ENCODE results near the gene CDK14. TPM values are rescaled to one million over a fixed set of nuclear protein-coding genes. Genes with fewer than 3 reads are reported as not detected.

CDK14 gene
- total RNA-seq, 2 donors from 2014 or later = 8.7 to 13.4 TPM

DNA sequence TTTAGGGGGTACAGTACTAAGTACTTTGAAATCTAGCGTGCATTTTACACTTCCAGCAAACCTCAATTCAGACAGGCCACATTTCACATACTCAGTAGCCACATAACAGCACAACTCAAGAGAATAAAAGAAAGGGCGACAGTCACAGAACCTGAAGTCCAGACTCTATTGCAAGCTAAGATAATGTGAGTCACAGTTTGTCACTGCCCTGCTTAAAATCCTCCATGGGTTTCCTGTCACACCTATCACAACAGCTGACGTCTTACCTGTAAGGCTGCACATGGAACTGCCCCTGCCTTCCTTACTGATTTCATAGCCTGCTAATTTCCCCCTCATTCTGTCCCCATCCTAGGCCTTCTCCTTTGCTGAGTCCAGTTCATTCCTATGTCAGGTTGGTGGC, 16.1 kb upstream of the CDK14 start:
- H3K9me3 Mint-ChIP-seq = no peaks in the 10 kb centered on the region
- WGBS, 2 experiments (ENCODE audit: insufficient coverage in 1 of 2, insufficient read length in 1 of 2) = 89 to 100% methylated on average over 2 to 3 of the region's 3 CpGs
- no peaks in the 10 kb centered on the region for H3K4me1 Mint-ChIP-seq
- H3K27me3 Mint-ChIP-seq (ENCODE audit: insufficient read depth) = no peaks in the 10 kb centered on the region
- Histone ChIP-seq H3K27ac (ENCODE audit: low read depth, low read length) (no peak overlapping the region), H3K4me1 (ENCODE audit: control insufficient read depth, insufficient read depth, low read length) (no peaks in the 10 kb centered on the region), H3K27me3 (ENCODE audit: control insufficient read depth, insufficient read depth, low read length, poor library complexity, severe bottlenecking) (no peaks in the 10 kb centered on the region), H3K9ac (ENCODE audit: extremely low read depth, low read length, poor library complexity, severe bottlenecking) (no peak overlapping the region), H3K4me3 (ENCODE audit: low read length) (no peak overlapping the region), H3K36me3 (ENCODE audit: control insufficient read depth, insufficient read depth, low read length) (no peaks in the 10 kb centered on the region), H3K9me3 (ENCODE audit: control insufficient read depth, low read length) (no peaks in the 10 kb centered on the region)
- H3K36me3 Mint-ChIP-seq (ENCODE audit: low read depth) = no peaks in the 10 kb centered on the region
- no peak overlapping the region for H3K27ac Mint-ChIP-seq
- TF ChIP-seq, protein P1, sequence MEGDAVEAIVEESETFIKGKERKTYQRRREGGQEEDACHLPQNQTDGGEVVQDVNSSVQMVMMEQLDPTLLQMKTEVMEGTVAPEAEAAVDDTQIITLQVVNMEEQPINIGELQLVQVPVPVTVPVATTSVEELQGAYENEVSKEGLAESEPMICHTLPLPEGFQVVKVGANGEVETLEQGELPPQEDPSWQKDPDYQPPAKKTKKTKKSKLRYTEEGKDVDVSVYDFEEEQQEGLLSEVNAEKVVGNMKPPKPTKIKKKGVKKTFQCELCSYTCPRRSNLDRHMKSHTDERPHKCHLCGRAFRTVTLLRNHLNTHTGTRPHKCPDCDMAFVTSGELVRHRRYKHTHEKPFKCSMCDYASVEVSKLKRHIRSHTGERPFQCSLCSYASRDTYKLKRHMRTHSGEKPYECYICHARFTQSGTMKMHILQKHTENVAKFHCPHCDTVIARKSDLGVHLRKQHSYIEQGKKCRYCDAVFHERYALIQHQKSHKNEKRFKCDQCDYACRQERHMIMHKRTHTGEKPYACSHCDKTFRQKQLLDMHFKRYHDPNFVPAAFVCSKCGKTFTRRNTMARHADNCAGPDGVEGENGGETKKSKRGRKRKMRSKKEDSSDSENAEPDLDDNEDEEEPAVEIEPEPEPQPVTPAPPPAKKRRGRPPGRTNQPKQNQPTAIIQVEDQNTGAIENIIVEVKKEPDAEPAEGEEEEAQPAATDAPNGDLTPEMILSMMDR (conservative IDR thresholded peaks at IDR 0.05) = no peak
- DNase-seq = no peak
- H3K4me3 Mint-ChIP-seq = no peak overlapping the region

DNA sequence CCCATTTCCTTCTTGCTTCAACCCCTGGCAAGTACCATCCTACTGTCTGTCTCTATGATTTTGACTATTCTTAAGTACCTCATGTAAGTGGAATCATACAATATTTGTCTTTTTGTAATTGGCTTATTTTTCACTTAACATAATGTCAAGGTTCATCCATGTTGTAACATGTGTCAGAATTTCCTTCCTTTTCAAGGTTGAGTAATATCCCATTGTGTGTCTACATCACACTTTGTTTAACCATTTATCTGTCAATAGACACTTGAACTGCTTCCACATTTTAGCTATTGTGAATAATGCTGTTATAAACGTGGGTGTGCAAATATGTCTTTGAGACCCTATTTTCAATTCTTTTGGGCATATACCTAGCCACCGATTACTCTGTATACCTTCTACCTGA, 14.0 kb upstream of the CDK14 start:
- Mint-ChIP-seq H3K27me3 (ENCODE audit: insufficient read depth) (no peaks in the 10 kb centered on the region), H3K4me3 (no peak overlapping the region), H3K9me3 (no peaks in the 10 kb centered on the region), H3K4me1 (no peaks in the 10 kb centered on the region), H3K27ac (no peak overlapping the region), H3K36me3 (ENCODE audit: low read depth) (no peaks in the 10 kb centered on the region)
- Histone ChIP-seq H3K4me3 (ENCODE audit: low read length) (no peak overlapping the region), H3K4me1 (ENCODE audit: control insufficient read depth, insufficient read depth, low read length) (no peaks in the 10 kb centered on the region), H3K36me3 (ENCODE audit: control insufficient read depth, insufficient read depth, low read length) (no peaks in the 10 kb centered on the region), H3K9me3 (ENCODE audit: control insufficient read depth, low read length) (no peaks in the 10 kb centered on the region), H3K27me3 (ENCODE audit: control insufficient read depth, insufficient read depth, low read length, poor library complexity, severe bottlenecking) (no peaks in the 10 kb centered on the region), H3K9ac (ENCODE audit: extremely low read depth, low read length, poor library complexity, severe bottlenecking) (no peak overlapping the region), H3K27ac (ENCODE audit: low read depth, low read length) (no peak overlapping the region)
- no peak for DNase-seq
- TF ChIP-seq, protein P1 (conservative IDR thresholded peaks at IDR 0.05) = no peak
- WGBS, 2 experiments (ENCODE audit: insufficient coverage in 1 of 2, insufficient read length in 1 of 2) = 100% methylated on average over 2 of the region's 2 CpGs; no CpG with 5 or more reads in 1 of the 2 experiments

DNA sequence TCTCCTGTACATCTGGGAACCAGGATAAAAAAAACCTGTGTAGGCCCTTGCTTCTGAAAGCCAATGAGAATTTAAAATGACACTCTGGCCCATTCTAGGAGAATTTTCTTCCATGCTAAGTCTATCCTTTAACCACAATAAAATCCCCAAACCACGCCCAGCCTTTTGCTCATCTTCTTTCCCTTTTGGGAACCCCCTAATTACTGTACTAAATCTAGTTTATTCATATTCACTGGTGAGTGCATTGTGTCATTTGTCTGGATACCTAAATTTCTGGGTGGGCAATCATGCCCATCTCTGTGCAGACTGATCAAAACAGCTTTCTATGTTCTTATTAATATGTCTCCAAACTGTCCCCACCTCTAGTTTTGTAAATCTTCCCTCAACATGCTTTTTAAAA, 11.7 kb upstream of the CDK14 start:
- no peaks in the 10 kb centered on the region for H3K4me1 Mint-ChIP-seq
- DNase-seq = no peak
- H3K36me3 Mint-ChIP-seq (ENCODE audit: low read depth) = no peaks in the 10 kb centered on the region
- Histone ChIP-seq H3K9me3 (ENCODE audit: control insufficient read depth, low read length) (no peaks in the 10 kb centered on the region), H3K4me1 (ENCODE audit: control insufficient read depth, insufficient read depth, low read length) (no peaks in the 10 kb centered on the region), H3K36me3 (ENCODE audit: control insufficient read depth, insufficient read depth, low read length) (no peaks in the 10 kb centered on the region), H3K4me3 (ENCODE audit: low read length) (no peak overlapping the region), H3K9ac (ENCODE audit: extremely low read depth, low read length, poor library complexity, severe bottlenecking) (no peak overlapping the region), H3K27me3 (ENCODE audit: control insufficient read depth, insufficient read depth, low read length, poor library complexity, severe bottlenecking) (no peaks in the 10 kb centered on the region), H3K27ac (ENCODE audit: low read depth, low read length) (no peak overlapping the region)
- peaks cover 7% of the 10 kb centered on the region for H3K9me3 Mint-ChIP-seq
- 80% methylated on average over 1 of the region's 1 CpG; no CpG with 5 or more reads in 1 of the 2 experiments for WGBS, 2 experiments (ENCODE audit: insufficient coverage in 1 of 2, insufficient read length in 1 of 2)
- H3K4me3 Mint-ChIP-seq = no peak overlapping the region
- no peak overlapping the region for H3K27ac Mint-ChIP-seq
- H3K27me3 Mint-ChIP-seq (ENCODE audit: insufficient read depth) = no peaks in the 10 kb centered on the region
- TF ChIP-seq, protein P1 (conservative IDR thresholded peaks at IDR 0.05) = no peak
